GM19238 (cell line): ENCODE measurements around the gene HSPA5.
"Not testable (repeated sequence)": the region's sequence is repeated elsewhere in the genome, so short reads cannot be mapped to it uniquely, and the experiment has no call there.

Source experiments
- DNase-seq: peaks from one replicate; pipeline ENCODE4 v3.0.0; 2011; ENCODE audit warnings: low spot score; ENCODE audit not compliant: insufficient read length

HSPA5 gene

GRCh38 chr9:125241863-125242739 lies 958 bp upstream of the HSPA5 start:
- peak; percentile 6 for DNase-seq

DNA sequence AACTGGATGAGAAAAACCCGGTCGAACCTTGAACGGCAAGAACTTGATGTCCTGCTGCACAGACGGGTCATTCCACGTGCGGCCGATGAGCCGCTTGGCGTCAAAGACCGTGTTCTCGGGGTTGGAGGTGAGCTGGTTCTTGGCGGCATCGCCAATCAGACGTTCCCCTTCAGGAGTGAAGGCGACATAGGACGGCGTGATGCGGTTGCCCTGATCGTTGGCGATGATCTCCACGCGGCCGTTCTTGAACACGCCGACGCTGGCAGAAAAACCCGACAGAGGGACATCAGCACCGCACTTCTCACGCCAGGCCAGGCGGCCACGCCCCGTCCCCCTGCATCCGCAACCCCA lies 519 bp downstream of the HSPA5 start:
- DNase-seq = peak; percentile 19

DNA sequence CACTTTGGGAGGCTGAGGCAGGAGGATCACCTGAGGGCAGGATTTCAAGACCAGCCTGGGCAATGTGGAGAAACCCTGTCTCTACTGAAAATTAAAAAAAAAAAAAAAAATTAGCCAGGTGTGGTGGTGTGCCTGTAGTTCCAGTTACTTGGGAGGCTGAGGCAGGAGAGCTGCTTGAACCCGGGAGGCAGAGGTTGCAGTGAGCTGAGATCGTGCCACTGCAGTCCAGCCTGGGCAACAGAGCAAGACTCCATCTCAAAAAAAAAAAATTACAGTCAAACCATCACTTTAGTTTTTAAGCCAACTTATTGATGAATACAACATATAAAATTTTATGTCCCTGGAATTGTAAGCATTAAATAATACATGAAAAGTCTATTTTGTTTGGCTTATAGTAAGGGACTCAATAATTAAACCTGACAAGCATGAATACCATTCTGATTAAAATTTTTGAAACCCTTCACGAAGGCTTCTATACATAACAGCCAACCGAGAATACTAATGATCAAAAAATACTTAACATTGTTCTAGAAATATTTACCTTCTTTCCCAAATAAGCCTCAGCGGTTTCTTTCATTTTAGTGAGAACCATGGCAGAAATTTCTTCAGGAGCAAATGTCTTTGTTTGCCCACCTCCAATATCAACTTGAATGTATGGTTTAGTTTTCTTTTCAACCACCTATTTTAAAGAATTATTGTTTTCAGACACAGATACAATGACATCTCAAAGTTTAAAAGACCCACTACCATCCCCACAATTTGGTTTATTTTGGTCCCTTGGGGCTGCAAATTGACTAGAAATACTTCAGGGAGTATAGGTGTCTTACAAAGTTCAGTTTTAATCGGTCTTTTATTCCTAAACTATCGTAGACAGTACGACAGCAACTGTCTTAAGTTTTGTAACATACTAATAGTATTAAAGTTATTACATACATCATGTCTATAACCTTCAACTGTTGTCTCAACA lies 1.2 kb downstream of the HSPA5 start:
- no peak for DNase-seq

GRCh38 chr9:125238915-125239446 lies 2.2 kb downstream of the HSPA5 start:
- no peak for DNase-seq

- no peak for DNase-seq
Measured at GRCh38 chr9:125238127-125238914, 2.8 kb downstream of the HSPA5 start.

DNA sequence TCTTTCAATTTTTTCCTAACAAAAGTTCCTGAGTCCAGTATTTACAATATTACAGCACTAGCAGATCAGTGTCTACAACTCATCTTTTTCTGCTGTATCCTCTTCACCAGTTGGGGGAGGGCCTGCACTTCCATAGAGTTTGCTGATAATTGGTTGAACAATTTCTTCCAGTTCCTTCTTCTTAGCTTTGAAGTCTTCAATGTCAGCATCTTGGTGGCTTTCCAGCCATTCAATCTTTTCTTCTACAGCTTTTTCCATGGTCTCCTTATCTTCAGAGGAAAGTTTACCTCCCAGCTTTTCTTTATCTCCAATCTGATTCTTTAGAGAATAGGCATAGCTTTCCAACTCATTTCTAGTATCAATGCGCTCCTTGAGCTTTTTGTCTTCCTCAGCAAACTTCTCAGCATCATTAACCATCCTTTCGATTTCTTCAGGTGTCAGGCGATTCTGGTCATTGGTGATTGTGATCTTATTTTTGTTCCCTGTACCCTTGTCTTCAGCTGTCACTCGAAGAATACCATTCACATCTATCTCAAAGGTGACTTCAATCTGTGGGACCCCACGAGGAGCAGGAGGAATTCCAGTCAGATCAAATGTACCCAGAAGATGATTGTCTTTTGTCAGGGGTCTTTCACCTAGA lies 4.5 kb downstream of the HSPA5 start:
- DNase-seq = not testable (repeated sequence)

DNA sequence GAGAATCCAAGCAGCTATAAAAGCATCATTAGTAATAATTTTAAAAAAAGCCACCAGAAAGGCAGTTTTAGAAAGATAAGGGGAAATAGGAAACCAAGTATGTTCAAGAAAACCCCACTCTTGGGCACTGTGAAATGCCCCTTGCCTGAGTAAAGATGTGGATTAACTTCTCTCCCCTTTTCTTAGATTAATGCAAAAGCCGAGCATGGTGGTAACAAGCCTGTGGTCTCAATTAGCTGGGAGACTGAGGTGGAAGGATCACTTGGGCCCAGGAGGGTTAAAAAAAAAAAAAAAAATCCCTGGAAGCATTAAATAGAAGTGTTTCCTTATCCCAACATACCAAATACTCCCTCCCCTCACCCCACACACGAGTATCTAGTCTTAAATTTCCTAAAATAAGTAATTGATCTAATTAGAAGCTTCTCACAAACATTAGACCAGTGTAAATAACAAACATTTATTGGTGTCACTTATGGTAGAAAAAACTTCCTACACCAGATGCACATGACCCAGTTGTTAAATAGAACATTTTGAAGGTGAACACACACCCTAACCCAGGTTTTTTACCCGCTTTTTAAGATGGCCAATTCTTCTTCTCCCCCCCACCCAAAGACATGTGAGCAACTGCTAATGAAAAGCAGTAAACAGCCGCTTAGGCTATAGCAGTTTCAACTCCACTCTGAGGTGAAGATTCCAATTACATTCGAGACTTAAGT lies 5.2 kb downstream of the HSPA5 start:
- no peak for DNase-seq

DNA sequence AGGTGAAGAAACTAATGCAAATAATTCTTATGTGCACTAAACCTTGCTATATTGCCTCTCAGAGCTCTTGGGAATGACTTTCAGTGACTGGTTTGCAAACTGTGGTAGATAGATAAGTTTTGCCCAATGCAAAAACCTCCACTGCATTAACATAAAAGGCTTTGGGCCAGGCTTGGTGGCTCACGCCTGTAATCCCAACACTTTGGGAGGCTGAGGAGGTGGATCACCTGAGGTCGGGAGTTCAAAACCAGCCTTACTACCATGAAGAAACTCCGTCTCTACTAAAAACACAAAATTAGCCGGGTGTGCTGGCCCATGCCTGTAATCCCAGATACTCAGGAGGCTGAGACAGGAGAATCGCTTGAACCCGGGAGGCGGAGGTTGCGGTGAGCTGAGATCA lies 7.0 kb downstream of the HSPA5 start:
- DNase-seq = not testable (repeated sequence)

DNA sequence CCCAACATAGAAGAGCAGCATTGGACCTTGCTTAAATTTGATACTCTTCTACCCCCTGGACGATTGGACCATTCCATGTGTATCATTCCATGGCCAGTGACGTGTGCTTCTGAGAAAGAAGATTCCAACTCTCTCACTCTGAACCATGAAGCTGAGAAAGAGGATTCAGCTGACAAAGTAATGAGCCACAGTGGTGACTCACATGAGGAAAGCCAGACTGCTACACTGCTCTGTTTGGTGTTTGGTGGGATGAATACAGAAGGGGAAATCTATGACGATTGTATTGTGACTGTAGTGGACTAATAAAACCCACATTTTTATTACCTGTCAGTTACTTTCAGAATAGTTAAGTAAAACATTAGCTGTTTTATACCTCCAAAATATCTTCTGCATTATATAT lies 7.5 kb downstream of the HSPA5 start:
- no peak for DNase-seq

DNA sequence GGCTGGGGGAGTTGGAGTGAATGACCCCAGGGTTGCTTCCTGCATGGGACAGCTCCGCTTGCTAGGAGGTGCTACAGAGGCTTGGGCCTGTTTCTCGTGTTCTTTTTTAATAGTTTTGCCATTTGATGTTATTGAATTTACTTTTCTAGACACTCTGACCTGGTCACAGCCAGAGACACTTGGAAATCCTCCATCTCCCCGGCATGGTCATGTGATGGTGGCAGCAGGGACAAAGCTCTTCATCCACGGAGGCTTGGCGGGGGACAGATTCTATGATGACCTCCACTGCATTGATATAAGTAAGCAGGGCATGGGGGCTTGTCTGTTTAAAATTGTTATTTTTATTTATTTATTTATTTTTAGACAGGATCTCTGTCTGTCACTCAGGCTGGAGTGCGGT lies 13.4 kb downstream of the HSPA5 start:
- DNase-seq = no peak

DNA sequence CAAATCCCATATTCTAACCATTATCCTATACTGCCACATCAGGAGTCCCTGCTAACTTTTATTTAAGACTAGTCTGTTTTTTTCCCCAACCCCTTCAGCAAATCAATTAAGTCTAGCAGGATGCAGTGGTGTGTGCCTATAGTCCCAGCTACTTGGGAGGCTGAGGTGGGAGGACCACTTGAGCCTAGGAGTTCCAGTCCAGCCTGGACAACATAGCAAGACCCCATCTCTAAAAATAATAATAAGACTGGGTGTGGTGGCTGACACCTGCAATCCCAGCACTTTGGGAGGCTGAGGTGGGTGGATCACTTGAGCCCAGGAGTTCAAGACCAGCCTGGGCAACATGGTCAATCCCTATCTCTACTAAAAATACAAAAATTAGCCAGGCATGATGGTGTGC lies 16.3 kb downstream of the HSPA5 start:
- DNase-seq = not testable (repeated sequence)

GRCh38 chr9:125218621-125219020 lies 22.5 kb downstream of the HSPA5 start:
- DNase-seq = no peak

GRCh38 chr9:125214186-125214585 lies 27.0 kb downstream of the HSPA5 start:
- no peak for DNase-seq

- no peak for DNase-seq
Measured at GRCh38 chr9:125204477-125204876, 36.7 kb downstream of the HSPA5 start.

- no peak for DNase-seq
Measured at GRCh38 chr9:125202846-125203618, 38.1 kb downstream of the HSPA5 start.

- peak; percentile 93 for DNase-seq
Measured at GRCh38 chr9:125200216-125201047, 40.7 kb downstream of the HSPA5 start, which contains the start of gene RABEPK. Gene RABEPK, plus strand, starts transcription at chr9:125200542. Its CDS starts 2,472 bp downstream, at chr9:125203014.

DNA sequence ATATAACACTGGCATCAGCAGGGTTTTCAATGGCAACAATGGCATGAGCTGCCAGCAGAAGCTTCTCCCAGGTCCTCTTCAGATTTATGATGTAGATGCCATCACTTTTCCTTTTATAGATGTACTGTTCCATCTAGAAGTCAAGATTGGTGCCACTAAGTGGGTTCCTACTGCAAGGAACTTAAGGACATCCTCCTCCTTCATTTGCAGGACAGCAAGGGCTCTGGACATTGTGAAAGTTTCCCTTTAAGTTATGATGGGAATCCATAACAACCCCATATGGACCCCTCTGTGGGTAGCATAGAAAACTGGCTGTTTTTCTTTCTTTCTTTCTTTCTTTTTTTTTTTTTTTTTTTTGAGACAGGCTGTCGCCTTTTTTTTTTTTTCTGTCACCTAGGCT lies 45.6 kb downstream of the HSPA5 start:
- not testable (repeated sequence) for DNase-seq

- DNase-seq = not testable (repeated sequence)
Measured at GRCh38 chr9:125194466-125194865, 46.7 kb downstream of the HSPA5 start.
